ENCODE results near the gene RAB20.

The RAB20 gene

GRCh38 chr13:110493613-110494012, 67.9 kb downstream of the RAB20 start:
- Histone ChIP-seq H3K18ac (ENCODE audit: low read length) (no peak overlapping the region), H3K4me1 (ENCODE audit: control insufficient read depth in 2 of 2, insufficient read depth in 1 of 2, low read depth in 1 of 2, low read length in 2 of 2) (no peaks in the 10 kb centered on the region), H2BK12ac (ENCODE audit: low read length) (no peak overlapping the region), H2AK5ac (ENCODE audit: low read depth, low read length) (no peak overlapping the region), H2BK5ac (ENCODE audit: low read length) (no peak overlapping the region), H4K8ac (ENCODE audit: low read depth, low read length) (no peak overlapping the region), H3K4me3 (ENCODE audit: low read length in 2 of 2) (no peak overlapping the region), H3K36me3 (replicated peaks in 1 of 2; ENCODE audit: control insufficient read depth in 2 of 2, insufficient read depth in 2 of 2, low read length in 2 of 2) (peaks cover 56 to 99% of the 10 kb centered on the region in 2 donors), H3K27ac (replicated peaks; ENCODE audit: low read length) (no peak overlapping the region), H3K79me1 (ENCODE audit: low read depth, low read length) (no peaks in the 10 kb centered on the region), H3K14ac (ENCODE audit: low read length) (no peak overlapping the region), H3K27me3 (ENCODE audit: control insufficient read depth in 3 of 3, insufficient read depth in 3 of 3, low read depth in 1 of 3, low read length in 3 of 3) (no peaks in the 10 kb centered on the region), H2BK15ac (ENCODE audit: low read length) (no peak overlapping the region), H4K91ac (ENCODE audit: low read depth, low read length, poor library complexity) (no peak overlapping the region), H3K23ac (ENCODE audit: low read depth, low read length, poor library complexity) (no peak overlapping the region), H3K4ac (ENCODE audit: low read length) (no peak overlapping the region), H3K9ac (ENCODE audit: low read depth, low read length, poor library complexity) (no peak overlapping the region), H2BK120ac (ENCODE audit: low read depth, low read length) (no peak overlapping the region), H3K4me2 (ENCODE audit: insufficient read depth, low read length, poor library complexity, severe bottlenecking) (no peak overlapping the region), H2AFZ (ENCODE audit: low read length) (no peak overlapping the region), H3K9me3 (replicated peaks in 1 of 2; ENCODE audit: control insufficient read depth in 2 of 2, insufficient read depth in 1 of 2, low read depth in 1 of 2, low read length in 2 of 2) (peaks cover 4 to 9% of the 10 kb centered on the region in 2 donors)
- DNase-seq (ENCODE audit: low spot score) = no peak
- no CpG with 5 or more reads among the region's 9 CpGs for WGBS, 2 donors (ENCODE audit: extremely low coverage in 2 of 2, insufficient read length in 2 of 2, insufficient replicate concordance in 1 of 2)

DNA sequence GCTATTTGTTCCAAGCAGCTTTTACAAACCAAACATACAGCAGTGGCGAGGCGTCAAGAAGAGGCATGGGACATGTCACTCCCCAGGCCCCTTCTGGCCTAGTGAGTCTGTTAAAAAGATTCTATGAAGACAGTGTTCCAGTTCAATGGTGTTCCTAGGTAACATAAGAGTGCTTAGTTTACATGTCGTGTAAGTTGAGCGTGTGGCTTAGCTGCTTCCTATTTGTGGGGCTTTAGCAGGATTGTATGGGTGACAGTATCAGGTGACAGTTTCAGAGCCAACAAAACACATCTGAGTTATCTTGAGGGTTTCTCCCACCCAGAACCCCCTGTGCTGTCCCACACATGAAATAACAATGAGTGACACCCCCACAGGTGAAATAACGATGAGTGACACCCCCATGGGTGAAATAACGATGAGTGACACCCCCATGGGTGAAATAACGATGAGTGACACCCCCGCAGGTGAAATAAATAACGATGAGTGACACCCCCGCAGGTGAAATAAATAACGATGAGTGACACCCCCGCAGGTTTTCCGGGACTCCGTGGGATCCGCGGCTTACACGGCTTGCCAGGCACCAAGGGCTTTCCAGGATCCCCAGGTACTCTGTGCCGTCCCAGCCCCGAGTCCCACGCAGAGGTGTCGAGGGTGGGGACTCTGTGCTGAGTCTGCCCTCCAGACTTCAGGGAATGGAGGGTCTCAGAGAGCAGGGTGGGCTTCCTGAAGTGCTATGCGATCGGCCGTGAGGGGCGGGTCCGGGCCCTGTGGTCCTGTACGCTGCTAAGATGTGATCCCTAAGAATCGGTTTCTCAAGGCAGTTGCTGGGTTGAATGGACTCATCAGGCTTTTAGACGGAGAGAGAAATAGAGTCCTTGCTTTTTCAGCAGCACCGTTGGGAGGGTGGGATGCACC, 68.6 kb downstream of the RAB20 start:
- no peaks in the 10 kb centered on the region for H3K79me1 ChIP-seq (ENCODE audit: low read depth, low read length)
- H3K4me1 ChIP-seq (ENCODE audit: control insufficient read depth in 2 of 2, insufficient read depth in 1 of 2, low read depth in 1 of 2, low read length in 2 of 2) = no peaks in the 10 kb centered on the region
- no peak overlapping the region for H3K9ac ChIP-seq (ENCODE audit: low read depth, low read length, poor library complexity)
- H2BK120ac ChIP-seq (ENCODE audit: low read depth, low read length) = no peak overlapping the region
- H3K23ac ChIP-seq (ENCODE audit: low read depth, low read length, poor library complexity) = no peak overlapping the region
- H3K4me3 ChIP-seq (ENCODE audit: low read length in 2 of 2) = no peak overlapping the region
- no peak overlapping the region for H2BK12ac ChIP-seq (ENCODE audit: low read length)
- no peak overlapping the region for H4K8ac ChIP-seq (ENCODE audit: low read depth, low read length)
- H3K14ac ChIP-seq (ENCODE audit: low read length) = no peak overlapping the region
- H2BK5ac ChIP-seq (ENCODE audit: low read length) = no peak overlapping the region
- H3K27ac ChIP-seq (replicated peaks; ENCODE audit: low read length) = no peak overlapping the region
- no peak for DNase-seq (ENCODE audit: low spot score)
- H2AFZ ChIP-seq (ENCODE audit: low read length) = no peak overlapping the region
- no peak overlapping the region for H3K4me2 ChIP-seq (ENCODE audit: insufficient read depth, low read length, poor library complexity, severe bottlenecking)
- H3K9me3 ChIP-seq (replicated peaks in 1 of 2; ENCODE audit: control insufficient read depth in 2 of 2, insufficient read depth in 1 of 2, low read depth in 1 of 2, low read length in 2 of 2) = peaks cover 4 to 9% of the 10 kb centered on the region in 2 donors
- H2AK5ac ChIP-seq (ENCODE audit: low read depth, low read length) = no peak overlapping the region
- H3K4ac ChIP-seq (ENCODE audit: low read length) = no peak overlapping the region
- peaks cover 55 to 99% of the 10 kb centered on the region in 2 donors for H3K36me3 ChIP-seq (replicated peaks in 1 of 2; ENCODE audit: control insufficient read depth in 2 of 2, insufficient read depth in 2 of 2, low read length in 2 of 2)
- no peaks in the 10 kb centered on the region for H3K27me3 ChIP-seq (ENCODE audit: control insufficient read depth in 3 of 3, insufficient read depth in 3 of 3, low read depth in 1 of 3, low read length in 3 of 3)
- no CpG with 5 or more reads among the region's 30 CpGs for WGBS, 2 donors (ENCODE audit: extremely low coverage in 2 of 2, insufficient read length in 2 of 2, insufficient replicate concordance in 1 of 2)
- no peak overlapping the region for H2BK15ac ChIP-seq (ENCODE audit: low read length)
- no peak overlapping the region for H4K91ac ChIP-seq (ENCODE audit: low read depth, low read length, poor library complexity)
- H3K18ac ChIP-seq (ENCODE audit: low read length) = no peak overlapping the region

DNA sequence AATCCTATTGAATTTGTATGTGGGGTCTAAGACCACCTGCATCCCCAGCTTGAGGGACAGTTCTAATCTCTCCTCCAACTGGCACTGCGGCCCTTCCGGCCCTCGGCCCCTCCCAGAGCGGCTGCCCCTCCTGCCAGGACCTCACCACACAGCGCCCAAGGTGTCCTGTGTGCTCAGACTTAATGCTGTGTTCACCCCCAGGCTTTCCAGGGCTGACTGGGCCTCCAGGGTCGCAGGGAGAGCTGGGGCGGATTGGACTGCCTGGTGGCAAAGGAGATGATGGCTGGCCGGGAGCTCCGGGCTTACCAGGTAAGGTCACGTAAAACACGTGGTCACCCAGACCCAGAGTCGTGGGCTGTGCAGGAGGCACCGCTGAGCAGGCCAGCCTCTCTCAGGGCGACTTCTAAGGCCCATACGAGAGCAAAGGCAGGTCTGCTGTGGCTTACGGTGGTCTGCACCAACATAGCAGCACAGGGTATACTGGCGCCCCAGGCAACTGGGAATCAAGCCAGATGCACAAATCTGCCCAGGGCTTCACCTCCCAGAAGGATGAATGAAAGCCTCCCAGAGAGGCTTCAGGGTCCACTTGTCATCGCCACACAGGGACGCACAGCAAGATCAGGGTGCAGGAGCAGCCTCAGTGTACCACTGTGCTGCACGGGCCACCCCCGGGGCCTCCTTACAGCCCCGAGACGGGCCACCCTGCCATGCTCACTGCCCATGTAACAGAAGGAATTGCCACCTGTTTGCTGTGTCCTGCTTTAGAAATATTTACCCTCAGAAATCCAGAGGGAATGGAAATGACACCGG, 69.4 kb downstream of the RAB20 start:
- Histone ChIP-seq H3K79me1 (ENCODE audit: low read depth, low read length) (no peaks in the 10 kb centered on the region), H3K9ac (ENCODE audit: low read depth, low read length, poor library complexity) (no peak overlapping the region), H3K4me1 (ENCODE audit: control insufficient read depth in 2 of 2, insufficient read depth in 1 of 2, low read depth in 1 of 2, low read length in 2 of 2) (peaks cover 0 to 2% of the 10 kb centered on the region in 2 donors), H3K4me2 (ENCODE audit: insufficient read depth, low read length, poor library complexity, severe bottlenecking) (no peak overlapping the region), H3K4ac (ENCODE audit: low read length) (no peak overlapping the region), H2BK5ac (ENCODE audit: low read length) (no peak overlapping the region), H3K14ac (ENCODE audit: low read length) (no peak overlapping the region), H2AK5ac (ENCODE audit: low read depth, low read length) (no peak overlapping the region), H4K8ac (ENCODE audit: low read depth, low read length) (no peak overlapping the region), H3K27me3 (ENCODE audit: control insufficient read depth in 3 of 3, insufficient read depth in 3 of 3, low read depth in 1 of 3, low read length in 3 of 3) (no peaks in the 10 kb centered on the region), H3K27ac (replicated peaks; ENCODE audit: low read length) (no peak overlapping the region), H3K4me3 (ENCODE audit: low read length in 2 of 2) (no peak overlapping the region), H2BK12ac (ENCODE audit: low read length) (no peak overlapping the region), H2AFZ (ENCODE audit: low read length) (no peak overlapping the region), H3K18ac (ENCODE audit: low read length) (peak overlapping the region; percentile 16), H4K91ac (ENCODE audit: low read depth, low read length, poor library complexity) (no peak overlapping the region), H2BK15ac (ENCODE audit: low read length) (no peak overlapping the region), H3K23ac (ENCODE audit: low read depth, low read length, poor library complexity) (no peak overlapping the region), H3K36me3 (replicated peaks in 1 of 2; ENCODE audit: control insufficient read depth in 2 of 2, insufficient read depth in 2 of 2, low read length in 2 of 2) (peaks cover 52 to 99% of the 10 kb centered on the region in 2 donors), H3K9me3 (replicated peaks in 1 of 2; ENCODE audit: control insufficient read depth in 2 of 2, insufficient read depth in 1 of 2, low read depth in 1 of 2, low read length in 2 of 2) (peaks cover 4 to 9% of the 10 kb centered on the region in 2 donors), H2BK120ac (ENCODE audit: low read depth, low read length) (no peak overlapping the region)
- no CpG with 5 or more reads among the region's 24 CpGs for WGBS, 2 donors (ENCODE audit: extremely low coverage in 2 of 2, insufficient read length in 2 of 2, insufficient replicate concordance in 1 of 2)
- no peak for DNase-seq (ENCODE audit: low spot score)
